Stimulated activated CD8-positive, alpha-beta memory T cell treated with anti-CD3 and anti-CD28 coated beads, Interleukin-12 subunit alpha, Interleukin-12 subunit beta, amount 100 ng/mL, for 1 hour (primary cell): ENCODE results near the gene CELA3B.
"Not testable (repeated sequence)": the region's sequence is repeated elsewhere in the genome, so short reads cannot be mapped to it uniquely, and the experiment has no call there.

ENCODE experiments used
- DNase-seq: peaks from one replicate; pipeline ENCODE4 v3.0.0-alpha.2; 2020; ENCODE audit warnings: low read depth

CELA3B gene

DNA sequence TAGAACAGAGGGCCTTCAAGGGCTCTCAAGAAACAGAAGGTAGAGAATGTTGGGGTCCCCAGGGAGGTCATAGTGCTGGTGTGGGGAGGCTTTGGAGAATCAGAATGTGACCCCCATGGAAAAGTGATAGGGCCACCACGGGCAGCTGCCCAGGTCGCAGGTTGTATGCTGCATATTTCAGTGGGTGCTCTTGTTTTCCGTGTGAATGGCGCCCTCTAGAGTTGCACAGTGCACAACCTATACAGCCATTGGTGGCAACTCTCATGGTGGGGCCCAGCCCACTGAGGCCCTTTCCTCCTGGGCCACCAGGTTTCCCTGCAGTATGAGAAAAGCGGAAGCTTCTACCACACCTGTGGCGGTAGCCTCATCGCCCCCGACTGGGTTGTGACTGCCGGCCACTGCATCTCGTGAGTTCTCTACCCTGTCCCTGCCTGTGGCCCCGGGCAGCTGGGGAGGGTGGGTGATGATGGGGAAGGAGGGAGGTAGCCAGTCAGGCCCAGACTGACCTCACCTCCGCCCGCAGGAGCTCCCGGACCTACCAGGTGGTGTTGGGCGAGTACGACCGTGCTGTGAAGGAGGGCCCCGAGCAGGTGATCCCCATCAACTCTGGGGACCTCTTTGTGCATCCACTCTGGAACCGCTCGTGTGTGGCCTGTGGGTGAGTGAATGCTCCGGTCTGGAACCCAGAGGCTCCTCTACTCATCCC is 3.8 kb downstream of the CELA3B start:
- not testable (repeated sequence) for DNase-seq

DNA sequence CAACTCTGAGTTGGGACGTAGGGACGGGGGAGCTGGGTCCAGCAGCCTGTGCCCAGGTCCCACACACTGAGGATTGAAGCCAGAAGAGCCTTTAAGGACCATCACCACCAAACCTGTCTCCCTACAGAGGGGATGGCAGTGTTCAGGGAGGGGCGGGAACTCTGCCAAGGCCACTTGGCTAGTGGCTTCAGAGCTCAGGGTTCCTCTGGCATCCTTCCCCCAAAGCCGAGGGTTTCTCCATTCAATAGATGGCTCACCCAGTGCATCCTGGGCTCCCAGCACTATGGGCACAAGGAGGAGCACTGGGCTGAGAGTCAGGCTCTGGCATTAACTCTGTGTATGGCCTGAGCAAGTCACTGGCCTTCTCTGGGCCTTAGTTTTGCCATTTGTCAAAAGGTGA is 4.4 kb downstream of the CELA3B start:
- not testable (repeated sequence) for DNase-seq

DNA sequence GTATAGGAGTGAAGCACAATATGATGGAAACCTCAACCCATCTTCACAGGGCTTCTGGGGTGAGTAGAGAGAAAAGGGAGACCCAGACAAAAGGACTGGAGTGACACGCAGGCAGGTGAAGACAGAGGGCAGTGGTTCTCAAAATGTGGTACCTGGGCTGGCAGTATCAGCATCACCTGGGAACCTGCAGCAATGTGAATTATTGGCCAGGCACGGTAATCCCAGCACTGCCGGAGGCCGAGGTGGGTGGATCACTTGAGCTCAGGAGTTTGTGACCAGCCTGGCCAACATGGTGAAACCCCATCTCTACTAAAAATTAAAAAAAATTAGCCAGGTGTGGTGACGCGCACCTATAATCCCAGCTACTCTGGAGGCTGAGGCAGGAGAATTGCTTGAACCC is 5.3 kb downstream of the CELA3B start:
- not testable (repeated sequence) for DNase-seq

DNA sequence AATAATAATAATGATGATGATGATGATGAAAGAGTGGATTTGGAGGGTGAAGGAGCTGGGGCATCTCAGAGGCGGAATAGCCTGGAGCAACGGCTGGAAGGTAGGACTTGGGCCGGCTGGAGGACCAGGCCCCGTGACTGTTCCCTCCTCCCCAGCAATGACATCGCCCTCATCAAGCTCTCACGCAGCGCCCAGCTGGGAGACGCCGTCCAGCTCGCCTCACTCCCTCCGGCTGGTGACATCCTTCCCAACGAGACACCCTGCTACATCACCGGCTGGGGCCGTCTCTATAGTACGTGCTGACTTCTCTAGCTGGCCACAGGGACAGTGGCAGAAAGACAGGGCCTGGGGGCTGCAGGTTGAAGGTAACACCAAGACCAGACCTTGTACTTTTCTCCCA is 6.7 kb downstream of the CELA3B start:
- DNase-seq: not testable (repeated sequence)

DNA sequence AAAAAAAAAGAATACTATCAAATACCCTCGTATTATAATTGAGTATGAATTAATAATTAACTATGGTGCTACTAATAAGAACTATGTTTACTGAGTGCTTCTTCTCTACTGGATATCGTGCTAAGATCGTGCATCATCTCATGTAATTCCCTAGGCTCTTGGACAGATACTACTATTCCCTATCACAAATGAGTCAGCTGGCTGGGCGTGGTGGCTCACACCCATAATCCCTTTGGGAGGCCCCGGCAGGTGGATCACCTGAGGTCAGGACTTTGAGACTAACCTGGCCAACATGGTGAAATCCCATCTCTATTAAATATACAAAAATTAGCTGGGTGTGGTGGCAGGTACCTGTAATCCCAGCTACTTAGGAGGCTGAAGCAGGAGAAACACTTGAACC is 9.1 kb downstream of the CELA3B start:
- not testable (repeated sequence) for DNase-seq

DNA sequence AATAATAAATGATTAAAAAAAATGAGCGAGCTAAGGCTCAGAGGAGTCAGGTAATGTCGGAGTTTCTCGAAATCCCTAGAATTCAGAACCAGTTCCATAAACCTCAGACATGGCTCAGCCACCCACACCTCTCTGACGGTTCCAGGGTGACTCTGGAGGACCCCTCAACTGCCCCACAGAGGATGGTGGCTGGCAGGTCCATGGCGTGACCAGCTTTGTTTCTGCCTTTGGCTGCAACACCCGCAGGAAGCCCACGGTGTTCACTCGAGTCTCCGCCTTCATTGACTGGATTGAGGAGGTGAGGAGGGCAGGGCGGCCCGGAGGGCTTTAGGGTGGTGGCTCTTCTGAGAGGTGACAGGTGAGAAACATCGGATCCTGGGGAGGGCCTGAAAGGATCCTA is 9.6 kb downstream of the CELA3B start:
- DNase-seq: not testable (repeated sequence)

DNA sequence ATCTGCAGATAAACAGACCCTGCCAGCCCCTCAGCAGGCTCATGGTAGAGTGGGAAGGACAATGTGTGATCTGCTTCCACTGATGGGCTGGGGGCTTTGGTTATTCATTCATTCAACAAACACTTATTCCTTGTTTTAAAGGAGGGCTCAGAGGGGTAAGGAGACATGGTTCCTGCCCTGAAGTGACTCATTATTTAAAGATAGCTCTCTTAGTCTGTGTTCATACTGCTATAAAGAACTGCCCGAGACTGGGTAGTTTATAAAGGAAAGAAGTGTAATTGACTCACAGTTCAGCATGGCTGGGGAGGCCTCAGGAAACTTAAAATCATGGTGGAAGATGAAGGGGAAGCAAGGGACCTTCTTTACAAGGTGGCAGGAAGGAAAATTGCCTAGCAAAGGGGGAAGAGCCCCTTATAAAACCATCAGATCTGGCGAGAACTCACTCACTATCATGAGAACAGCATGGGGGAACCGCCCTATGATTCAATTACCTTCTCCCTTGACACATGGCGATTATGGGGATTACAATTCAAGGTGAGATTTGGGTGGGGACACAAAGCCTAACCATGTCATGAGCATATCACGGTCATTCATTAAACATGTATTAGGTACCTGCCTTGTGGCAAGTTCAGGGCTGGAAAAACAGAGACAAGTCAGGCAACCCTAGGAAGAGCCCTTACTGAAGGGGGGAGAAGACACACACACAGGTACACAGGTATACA is 13.0 kb downstream of the CELA3B start:
- DNase-seq: not testable (repeated sequence)

DNA sequence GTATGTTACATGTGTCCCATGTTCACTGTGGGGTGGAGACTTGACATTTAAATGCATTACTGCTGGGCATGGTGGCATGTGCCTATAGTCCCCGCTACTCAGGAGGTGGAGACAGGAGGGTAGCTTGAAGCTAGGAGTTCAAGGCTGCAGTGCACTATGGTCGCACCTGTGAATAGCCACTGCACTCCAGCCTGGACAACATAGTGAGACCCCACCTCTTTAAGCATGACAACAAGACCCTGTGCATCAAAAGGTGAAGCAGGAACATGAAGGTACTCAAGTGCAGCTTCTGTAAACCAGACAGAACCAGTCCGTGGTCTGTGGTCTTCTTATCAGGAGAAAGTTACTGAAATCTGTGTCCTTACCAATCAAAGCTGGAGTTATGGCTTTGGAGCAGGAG is 15.4 kb downstream of the CELA3B start:
- DNase-seq: not testable (repeated sequence)

DNA sequence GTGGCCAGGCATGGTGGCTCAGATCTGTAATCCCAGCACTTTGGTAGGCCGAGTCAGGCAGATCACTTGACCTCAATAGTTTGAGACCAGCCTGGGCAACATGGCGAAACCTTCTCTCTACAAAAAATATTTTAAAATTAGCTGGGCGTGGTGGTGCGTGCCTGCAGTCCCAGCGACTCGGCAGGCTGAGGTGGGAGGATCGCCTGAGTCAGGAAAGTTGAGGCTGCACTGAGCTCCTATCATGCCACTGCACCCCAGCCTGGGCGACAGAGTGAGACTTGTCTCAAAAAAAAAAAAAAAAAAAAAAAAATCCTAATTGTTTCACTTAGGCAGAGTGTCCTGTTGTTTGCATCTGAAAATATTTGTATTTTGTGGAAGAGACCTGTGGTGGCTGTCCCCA is 17.9 kb downstream of the CELA3B start:
- DNase-seq: not testable (repeated sequence)

DNA sequence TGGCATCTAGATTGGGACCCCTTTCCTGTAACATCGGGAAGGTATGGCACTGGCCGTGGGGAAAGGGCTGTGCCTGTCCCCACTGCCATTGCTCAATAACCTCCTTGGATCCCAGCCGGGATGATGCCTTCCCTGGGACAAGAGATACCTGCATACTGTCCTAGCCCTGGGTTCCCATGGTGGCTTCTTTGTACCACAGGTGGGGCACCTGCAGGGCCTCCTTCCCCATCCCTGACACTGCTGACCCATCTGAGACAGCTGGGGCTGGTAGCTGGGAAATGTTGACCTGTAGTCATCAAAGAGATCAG is 19.8 kb downstream of the CELA3B start:
- not testable (repeated sequence) for DNase-seq

DNA sequence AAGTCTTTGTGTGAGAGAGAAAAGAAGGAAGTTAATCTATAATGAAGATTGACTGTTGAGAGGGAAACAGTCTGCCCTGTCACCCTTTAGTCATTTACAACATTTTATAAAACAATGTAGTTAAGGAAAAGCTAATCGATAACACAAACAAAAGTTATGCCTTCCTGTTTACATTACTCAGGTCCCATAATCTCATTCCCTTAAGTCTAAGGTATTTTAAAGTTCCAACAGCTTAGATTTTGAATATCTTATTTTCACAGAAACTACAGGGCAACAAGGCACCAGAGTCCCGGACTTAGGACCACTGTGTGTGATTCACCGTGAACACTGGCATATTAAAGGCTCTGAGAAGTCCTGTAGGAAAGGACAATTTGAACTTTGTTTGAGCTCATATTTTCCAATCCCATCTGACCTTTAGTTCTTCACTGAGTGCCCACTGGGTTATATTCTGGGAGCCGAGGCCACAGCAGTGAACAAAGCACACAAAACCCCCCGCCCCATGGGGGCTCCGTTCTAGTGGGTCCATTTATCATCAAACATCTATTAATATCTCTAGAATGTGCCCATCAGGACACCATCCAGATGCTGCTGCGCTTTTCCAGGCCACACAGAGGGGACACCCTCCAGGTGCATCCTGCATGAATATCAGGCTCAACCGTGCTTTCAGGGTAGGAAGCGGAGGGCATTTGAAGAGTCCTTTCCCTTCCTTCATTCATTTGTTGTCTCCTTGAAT is 21.2 kb downstream of the CELA3B start:
- DNase-seq: not testable (repeated sequence)

DNA sequence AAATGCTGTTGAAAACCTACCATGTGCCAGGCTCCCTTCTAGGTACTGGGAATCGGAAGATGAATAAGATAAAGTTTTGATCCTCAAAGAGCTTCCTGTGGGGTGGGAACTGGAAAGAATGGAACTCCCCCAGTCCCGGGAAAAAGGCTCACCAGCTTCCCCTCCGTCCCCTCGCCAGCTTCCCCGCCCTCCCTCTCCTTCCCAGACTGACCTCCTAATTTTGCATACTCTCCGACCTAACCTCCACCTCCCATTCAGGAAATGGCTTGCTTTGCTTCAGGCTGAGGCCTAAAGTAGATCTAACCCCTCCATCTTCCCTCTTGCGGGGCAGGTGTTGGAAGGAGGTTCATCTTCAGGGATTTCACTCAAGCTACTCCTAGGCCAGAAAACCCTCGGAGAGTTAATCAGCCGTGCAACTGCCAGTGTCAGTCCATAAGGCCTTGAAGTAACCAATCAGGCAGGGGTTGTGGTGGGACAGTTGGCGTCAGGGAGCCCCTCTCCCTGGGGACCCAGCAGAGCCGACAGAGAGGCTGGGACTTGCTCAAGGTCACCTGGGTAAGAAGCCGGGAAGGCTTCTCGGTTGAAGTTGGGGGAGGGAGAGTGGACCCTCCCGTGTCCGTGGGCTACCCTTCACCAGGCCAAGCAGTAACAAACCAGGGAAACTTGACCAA is 21.9 kb downstream of the CELA3B start:
- not testable (repeated sequence) for DNase-seq

DNA sequence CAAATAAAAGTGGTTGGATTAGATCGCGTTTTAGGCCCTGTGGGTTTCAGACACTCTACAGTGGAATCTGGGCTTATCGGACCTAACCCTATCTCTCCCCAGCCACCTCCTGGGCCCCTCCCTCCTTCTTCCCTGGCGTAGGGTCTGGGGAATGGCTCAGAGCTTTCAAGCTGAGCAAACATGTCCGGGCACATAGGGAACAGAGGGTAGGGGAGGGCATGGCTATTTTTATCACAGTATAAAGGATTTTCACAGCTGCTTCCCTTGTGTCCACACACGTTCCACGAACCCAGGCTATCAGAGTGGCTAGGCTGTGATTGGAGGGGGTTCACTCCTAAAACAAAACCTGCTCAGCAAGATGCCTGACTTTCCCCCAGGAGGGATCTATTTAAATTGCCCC is 22.8 kb downstream of the CELA3B start:
- DNase-seq: not testable (repeated sequence)

DNA sequence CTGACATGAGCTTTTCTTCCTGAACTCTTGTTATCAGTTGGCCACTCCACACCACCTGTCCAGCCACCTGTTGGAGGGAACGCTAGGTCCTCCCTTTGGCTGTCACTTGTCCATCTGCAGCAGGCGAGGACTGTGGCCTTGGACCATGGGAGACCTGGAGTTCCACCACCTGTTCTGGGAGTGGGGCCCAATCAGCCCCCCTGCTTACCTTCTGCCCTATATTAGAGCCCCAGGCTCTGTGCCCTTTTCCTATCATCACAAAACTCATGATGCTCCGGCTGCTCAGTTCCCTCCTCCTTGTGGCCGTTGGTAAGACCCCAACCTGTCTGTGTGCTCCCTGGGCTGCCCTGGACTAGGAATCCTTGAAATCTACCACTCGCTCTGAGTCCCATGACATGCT is 24.6 kb downstream of the CELA3B start, which contains the start of gene CELA3A:
CELA3A (plus strand) TSS at position 249 of the 400 bp plus-strand sequence; CDS start at position 267, 18 bp downstream.
- no peak for DNase-seq

DNA sequence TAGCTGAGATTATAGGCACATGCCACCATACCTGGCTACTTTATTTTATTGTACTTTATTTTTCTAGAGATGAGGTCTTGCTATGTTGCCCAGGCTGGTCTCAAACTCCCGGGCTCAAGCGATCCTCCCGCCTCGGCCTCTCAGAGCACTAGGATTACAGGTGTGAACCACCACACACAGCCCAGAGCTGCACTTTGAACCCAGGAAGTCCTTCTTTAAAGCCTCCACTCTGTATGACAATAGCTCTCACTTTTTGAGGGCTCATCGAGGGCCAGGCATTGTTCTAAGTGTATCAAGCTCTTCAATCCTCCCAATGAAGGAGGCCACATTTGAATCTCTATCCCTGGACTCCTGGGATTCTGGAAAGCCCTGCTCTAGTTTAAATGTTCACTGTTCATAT is 25.6 kb downstream of the CELA3B start:
- not testable (repeated sequence) for DNase-seq

DNA sequence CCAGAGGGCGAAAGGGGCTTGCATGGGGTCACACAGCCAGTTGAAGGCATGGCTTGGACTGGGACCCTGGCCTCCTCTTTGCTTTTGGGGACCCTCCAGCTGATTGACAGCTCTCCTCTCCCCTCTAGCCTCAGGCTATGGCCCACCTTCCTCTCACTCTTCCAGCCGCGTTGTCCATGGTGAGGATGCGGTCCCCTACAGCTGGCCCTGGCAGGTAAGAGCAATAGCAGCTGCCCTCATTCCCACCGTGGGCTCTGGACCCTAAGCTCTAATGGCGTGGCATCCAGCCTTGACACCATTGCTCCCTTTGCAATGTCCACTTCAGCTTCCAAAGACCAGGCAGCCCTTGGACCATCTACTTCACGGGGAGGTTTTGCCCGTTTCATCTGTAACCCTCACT is 26.1 kb downstream of the CELA3B start:
- DNase-seq: not testable (repeated sequence)

DNA sequence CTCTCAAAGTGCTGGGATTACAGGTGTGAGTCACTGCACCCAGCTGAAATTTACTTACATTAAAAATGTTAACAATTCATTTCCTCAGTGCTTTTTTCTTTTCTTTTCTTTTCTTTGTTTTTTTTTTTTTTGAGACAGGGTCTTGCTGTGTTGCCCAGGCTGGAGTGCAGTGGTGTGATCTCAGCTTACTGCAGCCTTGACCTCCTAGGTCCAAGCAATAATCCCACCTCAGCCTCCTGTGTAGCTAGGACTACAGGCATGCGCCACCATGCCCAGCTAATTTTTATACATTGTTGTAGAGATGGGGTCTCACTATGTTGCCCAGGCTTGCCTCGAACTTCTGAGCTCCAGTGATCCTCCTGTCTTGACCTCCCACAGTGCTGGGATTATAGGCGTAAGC is 27.1 kb downstream of the CELA3B start:
- DNase-seq: not testable (repeated sequence)

DNA sequence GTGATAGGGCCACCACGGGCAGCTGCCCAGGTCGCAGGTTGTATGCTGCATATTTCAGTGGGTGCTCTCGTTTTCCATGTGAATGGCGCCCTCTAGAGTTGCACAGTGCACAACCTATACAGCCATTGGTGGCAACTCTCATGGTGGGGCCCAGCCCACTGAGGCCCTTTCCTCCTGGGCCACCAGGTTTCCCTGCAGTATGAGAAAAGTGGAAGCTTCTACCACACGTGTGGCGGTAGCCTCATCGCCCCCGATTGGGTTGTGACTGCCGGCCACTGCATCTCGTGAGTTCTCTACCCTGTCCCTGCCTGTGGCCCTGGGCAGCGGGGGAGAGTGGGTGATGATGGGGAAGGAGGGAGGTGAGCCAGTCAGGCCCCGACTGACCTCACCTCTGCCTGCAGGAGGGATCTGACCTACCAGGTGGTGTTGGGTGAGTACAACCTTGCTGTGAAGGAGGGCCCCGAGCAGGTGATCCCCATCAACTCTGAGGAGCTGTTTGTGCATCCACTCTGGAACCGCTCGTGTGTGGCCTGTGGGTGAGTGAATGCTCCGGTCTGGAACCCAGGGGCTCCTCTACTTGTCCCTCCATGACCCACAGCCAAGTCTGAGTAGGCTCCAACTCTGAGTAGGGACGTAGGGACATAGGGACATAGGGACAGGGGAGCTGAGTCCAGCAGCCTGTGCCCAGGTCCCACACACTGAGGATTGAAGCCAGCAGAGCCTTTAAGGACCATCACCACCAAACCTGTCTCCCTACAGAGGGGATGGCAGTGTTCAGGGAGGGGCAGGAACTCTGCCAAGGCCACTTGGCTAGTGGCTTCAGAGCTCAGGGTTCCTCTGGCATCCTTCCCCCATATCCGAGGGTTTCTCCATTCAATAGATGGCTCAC is 28.7 kb downstream of the CELA3B start:
- DNase-seq: not testable (repeated sequence)

DNA sequence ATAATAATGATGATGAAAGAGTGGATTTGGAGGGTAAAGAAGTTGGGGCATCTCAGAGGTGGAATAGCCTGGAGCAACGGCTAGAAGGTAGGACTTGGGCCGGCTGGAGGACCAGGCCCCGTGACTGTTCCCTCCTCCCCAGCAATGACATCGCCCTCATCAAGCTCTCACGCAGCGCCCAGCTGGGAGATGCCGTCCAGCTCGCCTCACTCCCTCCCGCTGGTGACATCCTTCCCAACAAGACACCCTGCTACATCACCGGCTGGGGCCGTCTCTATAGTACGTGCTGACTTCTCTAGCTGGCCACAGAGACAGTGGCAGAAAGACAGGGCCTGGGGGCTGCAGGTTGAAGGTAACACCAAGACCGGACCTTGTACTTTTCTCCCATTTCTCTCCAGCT is 29.9 kb downstream of the CELA3B start:
- not testable (repeated sequence) for DNase-seq

DNA sequence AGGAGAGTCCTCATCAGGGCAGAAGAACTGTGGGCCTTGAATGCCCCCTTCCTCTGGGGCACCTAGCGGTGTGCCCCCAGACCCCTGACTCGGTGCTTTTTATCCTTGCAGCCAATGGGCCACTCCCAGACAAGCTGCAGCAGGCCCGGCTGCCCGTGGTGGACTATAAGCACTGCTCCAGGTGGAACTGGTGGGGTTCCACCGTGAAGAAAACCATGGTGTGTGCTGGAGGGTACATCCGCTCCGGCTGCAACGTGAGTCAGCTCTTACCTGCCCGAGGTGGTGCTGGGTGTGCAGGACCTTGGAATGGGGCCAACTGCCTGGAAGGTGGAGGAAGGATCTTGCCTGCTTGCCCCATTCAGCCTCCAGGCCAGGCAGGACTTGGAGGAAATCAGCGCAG is 30.4 kb downstream of the CELA3B start:
- not testable (repeated sequence) for DNase-seq

DNA sequence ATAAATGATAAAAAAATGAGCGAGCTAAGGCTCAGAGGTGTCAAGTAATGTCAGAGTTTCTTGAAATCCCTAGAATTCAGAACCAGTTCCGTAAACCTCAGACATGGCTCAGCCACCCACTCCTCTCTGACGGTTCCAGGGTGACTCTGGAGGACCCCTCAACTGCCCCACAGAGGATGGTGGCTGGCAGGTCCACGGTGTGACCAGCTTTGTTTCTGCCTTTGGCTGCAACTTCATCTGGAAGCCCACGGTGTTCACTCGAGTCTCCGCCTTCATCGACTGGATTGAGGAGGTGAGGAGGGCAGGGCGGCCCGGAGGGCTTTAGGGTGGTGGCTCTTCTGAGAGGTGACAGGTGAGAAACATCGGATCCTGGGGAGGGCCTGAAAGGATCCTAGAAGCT is 32.7 kb downstream of the CELA3B start:
- DNase-seq: not testable (repeated sequence)
